SU-DHL-6 (cell line): ENCODE results near the gene NTRK3.

Source experiments
- H2AFZ ChIP-seq: fragments of 200-600 bp; sonication (generic); 2 replicates; pipeline ENCODE4 v1.6.1; 2014; ENCODE audit warnings: low read depth, mild to moderate bottlenecking, moderate library complexity, mixed read lengths, antibody characterized with exemption, low read length; ENCODE audit not compliant: severe bottlenecking
- H3F3A ChIP-seq: fragments of 200-600 bp; shearing (Covaris generic); 2 replicates; pipeline ENCODE4 v1.6.0; 2016; ENCODE audit warnings: antibody characterized with exemption, mild to moderate bottlenecking; ENCODE audit not compliant: insufficient read depth
- H3K27ac ChIP-seq: fragments of 200-600 bp; sonication (generic); 2 replicates; pipeline ENCODE4 v1.5.1; 2016; ENCODE audit warnings: low read depth, mild to moderate bottlenecking, low read length, moderate library complexity, mixed read lengths
- H3K27me3 ChIP-seq: fragments of 200-600 bp; sonication (generic), shearing (Covaris generic); 2 replicates; pipeline ENCODE4 v1.6.0; 2014; ENCODE audit warnings: mild to moderate bottlenecking, low read length
- H3K36me3 ChIP-seq: fragments of 200-600 bp; sonication (generic); 2 replicates; pipeline ENCODE4 v1.6.1; 2014; ENCODE audit warnings: mild to moderate bottlenecking, low read length, mixed read lengths
- H3K4me2 ChIP-seq: fragments of 300-600, 200-600 bp; shearing (Covaris generic), sonication (generic); 2 replicates; pipeline ENCODE4 v1.6.0; 2014; ENCODE audit warnings: low read length, low read depth, mild to moderate bottlenecking; ENCODE audit not compliant: poor library complexity, severe bottlenecking
- H3K4me3 ChIP-seq: fragments of 200-600 bp; sonication (generic); 2 replicates; pipeline ENCODE4 v1.5.1; 2014; ENCODE audit warnings: antibody characterized with exemption, low read length, mild to moderate bottlenecking, mixed read lengths; ENCODE audit not compliant: insufficient read depth, poor library complexity, severe bottlenecking
- H3K79me2 ChIP-seq: fragments of 200-600 bp; sonication (generic); 2 replicates; pipeline ENCODE4 v1.6.1; 2014; ENCODE audit warnings: mild to moderate bottlenecking, low read length, moderate library complexity; ENCODE audit not compliant: insufficient read depth
- H3K9ac ChIP-seq: fragments of 200-600 bp; sonication (generic); 2 replicates; pipeline ENCODE4 v1.7.0; 2014; ENCODE audit warnings: mild to moderate bottlenecking, low read length
- H3K9me2 ChIP-seq: fragments of 200-600 bp; sonication (generic); replicated peaks from 2 replicates; pipeline ENCODE4 v1.6.1; 2014; ENCODE audit warnings: low read length; ENCODE audit not compliant: insufficient read depth
- H3K9me3 ChIP-seq: fragments of 200-600 bp; sonication (generic); 2 replicates; pipeline ENCODE4 v1.6.1; 2014; ENCODE audit warnings: low read length, mixed read lengths; ENCODE audit not compliant: insufficient read depth
- H4K20me1 ChIP-seq: fragments of 200-600 bp; sonication (generic); 2 replicates; pipeline ENCODE4 v1.6.1; 2014; ENCODE audit warnings: low read depth, mild to moderate bottlenecking, antibody characterized with exemption, low read length, moderate library complexity, mixed read lengths
- EZH2phosphoT487 ChIP-seq: fragments of 200-600 bp; sonication (generic), shearing (Covaris generic); conservative IDR thresholded peaks from 2 replicates; pipeline ENCODE4 v1.6.1; 2018; ENCODE audit warnings: mild to moderate bottlenecking, antibody characterized with exemption, low read length, moderate library complexity, mixed read lengths
- TF ChIP-seq, protein P1 (sequence below): fragments of 200-600 bp; sonication (generic); IDR thresholded peaks from one replicate; pipeline ENCODE4 v1.5.1; 2017; ENCODE audit warnings: antibody characterized with exemption, mild to moderate bottlenecking, low read length, moderate library complexity; ENCODE audit not compliant: insufficient read depth, poor library complexity, severe bottlenecking

The NTRK3 gene

DNA sequence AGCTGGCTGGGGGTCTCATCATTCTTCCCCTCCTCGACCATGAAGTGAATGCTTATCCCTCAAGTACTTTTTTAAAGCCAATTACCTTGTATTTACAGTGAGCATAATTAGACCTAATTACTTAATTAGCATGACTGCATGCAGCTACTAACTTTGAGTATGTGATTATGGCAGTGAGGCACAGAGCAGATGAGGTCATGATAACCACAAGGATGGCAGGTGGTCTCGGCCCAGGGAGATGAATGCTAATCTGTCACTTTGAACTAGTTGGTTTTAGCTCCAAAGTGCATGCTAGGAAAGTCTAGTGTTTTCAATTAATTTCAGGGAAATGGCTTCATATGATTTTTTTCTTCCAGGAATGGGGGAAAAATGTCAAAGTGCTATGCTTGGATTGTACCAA lies 233.8 kb downstream of the NTRK3 start:
- Histone ChIP-seq H3K36me3 (no peaks in the 10 kb centered on the region), H4K20me1 (no peaks in the 10 kb centered on the region), H3F3A (no peaks in the 10 kb centered on the region), H3K79me2 (no peaks in the 10 kb centered on the region), H3K4me2 (no peak overlapping the region), H3K9ac (no peak overlapping the region), H3K9me3 (no peaks in the 10 kb centered on the region), H3K27me3 (no peaks in the 10 kb centered on the region), H3K9me2 (no peaks in the 10 kb centered on the region), H2AFZ (no peak overlapping the region), H3K27ac (no peak overlapping the region), H3K4me3 (no peak overlapping the region)
- TF ChIP-seq, protein P1, sequence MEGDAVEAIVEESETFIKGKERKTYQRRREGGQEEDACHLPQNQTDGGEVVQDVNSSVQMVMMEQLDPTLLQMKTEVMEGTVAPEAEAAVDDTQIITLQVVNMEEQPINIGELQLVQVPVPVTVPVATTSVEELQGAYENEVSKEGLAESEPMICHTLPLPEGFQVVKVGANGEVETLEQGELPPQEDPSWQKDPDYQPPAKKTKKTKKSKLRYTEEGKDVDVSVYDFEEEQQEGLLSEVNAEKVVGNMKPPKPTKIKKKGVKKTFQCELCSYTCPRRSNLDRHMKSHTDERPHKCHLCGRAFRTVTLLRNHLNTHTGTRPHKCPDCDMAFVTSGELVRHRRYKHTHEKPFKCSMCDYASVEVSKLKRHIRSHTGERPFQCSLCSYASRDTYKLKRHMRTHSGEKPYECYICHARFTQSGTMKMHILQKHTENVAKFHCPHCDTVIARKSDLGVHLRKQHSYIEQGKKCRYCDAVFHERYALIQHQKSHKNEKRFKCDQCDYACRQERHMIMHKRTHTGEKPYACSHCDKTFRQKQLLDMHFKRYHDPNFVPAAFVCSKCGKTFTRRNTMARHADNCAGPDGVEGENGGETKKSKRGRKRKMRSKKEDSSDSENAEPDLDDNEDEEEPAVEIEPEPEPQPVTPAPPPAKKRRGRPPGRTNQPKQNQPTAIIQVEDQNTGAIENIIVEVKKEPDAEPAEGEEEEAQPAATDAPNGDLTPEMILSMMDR = no peak
- TF ChIP-seq EZH2phosphoT487 = no peak

DNA sequence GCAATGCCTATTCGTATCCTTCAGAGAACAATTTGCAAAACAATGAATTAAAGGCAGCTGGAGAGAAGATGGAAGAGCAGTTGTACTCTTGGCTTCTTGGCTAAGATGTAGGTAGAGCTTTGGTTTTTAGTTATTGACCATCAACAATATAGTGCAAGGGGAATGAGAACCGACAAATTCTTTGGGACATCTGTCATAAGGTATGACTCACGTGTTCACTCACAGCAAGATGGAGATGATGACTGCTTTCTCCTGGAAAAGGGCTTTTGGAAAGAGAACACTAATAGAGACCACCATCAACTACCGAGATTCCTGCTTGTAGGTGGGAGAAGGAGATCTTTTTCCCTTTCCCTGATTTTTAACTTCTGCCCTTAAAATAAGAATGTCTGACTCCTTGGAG lies 234.9 kb downstream of the NTRK3 start:
- TF ChIP-seq, protein P1 = no peak
- no peak for TF ChIP-seq EZH2phosphoT487
- H3K4me2 ChIP-seq = no peak overlapping the region
- no peak overlapping the region for H3K9ac ChIP-seq
- no peak overlapping the region for H2AFZ ChIP-seq
- no peaks in the 10 kb centered on the region for H3K79me2 ChIP-seq
- no peaks in the 10 kb centered on the region for H3F3A ChIP-seq
- H3K27me3 ChIP-seq = no peaks in the 10 kb centered on the region
- no peaks in the 10 kb centered on the region for H3K36me3 ChIP-seq
- no peak overlapping the region for H3K4me3 ChIP-seq
- H4K20me1 ChIP-seq = no peaks in the 10 kb centered on the region
- no peak overlapping the region for H3K27ac ChIP-seq
- H3K9me2 ChIP-seq = no peaks in the 10 kb centered on the region
- H3K9me3 ChIP-seq = no peaks in the 10 kb centered on the region

DNA sequence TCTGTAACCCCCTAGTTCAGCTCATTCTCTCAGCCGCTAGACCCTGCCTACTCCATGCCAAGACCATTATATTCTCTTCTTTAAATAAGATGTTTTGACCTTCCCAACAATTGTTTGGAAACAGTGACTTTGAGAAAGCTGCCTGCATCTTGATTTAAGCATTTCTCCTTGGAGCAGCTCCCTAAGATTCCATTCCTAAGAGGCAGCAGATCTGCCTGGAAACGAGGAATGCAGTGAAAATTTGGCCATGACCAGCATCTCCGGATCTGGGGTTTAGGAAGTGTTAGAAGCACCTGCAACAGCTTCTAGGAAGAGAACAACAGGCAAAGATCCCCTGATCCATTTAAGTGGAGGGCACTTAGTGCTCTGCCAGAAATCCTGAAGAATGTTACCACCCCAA lies 235.7 kb downstream of the NTRK3 start:
- H3K27ac ChIP-seq = no peak overlapping the region
- H3K36me3 ChIP-seq = no peaks in the 10 kb centered on the region
- no peaks in the 10 kb centered on the region for H3K27me3 ChIP-seq
- no peaks in the 10 kb centered on the region for H3K79me2 ChIP-seq
- no peaks in the 10 kb centered on the region for H3K9me2 ChIP-seq
- no peaks in the 10 kb centered on the region for H3K9me3 ChIP-seq
- no peak overlapping the region for H3K4me2 ChIP-seq
- no peak overlapping the region for H3K9ac ChIP-seq
- H2AFZ ChIP-seq = no peak overlapping the region
- no peak overlapping the region for H3K4me3 ChIP-seq
- TF ChIP-seq EZH2phosphoT487 = no peak
- TF ChIP-seq, protein P1 = no peak
- no peaks in the 10 kb centered on the region for H3F3A ChIP-seq
- H4K20me1 ChIP-seq = no peaks in the 10 kb centered on the region

DNA sequence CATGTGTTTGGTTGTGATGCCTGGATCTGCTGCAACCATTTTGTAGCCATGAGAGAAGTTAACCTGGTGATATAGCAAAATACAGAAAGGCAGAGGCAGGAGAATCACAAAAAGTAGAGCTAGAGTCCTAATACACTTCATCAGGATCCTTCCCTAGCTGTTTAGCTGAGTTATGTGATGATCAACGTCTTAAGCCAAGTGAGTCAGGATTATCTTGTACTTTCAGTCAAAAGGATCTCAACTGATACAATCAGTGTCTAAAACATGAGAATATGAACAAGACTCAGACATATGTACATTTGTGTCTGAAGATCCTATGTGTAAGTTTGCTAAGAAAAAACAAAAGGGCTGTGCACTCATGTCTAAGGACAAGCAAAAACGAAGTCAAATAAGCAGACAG lies 236.9 kb downstream of the NTRK3 start:
- H4K20me1 ChIP-seq = no peaks in the 10 kb centered on the region
- no peaks in the 10 kb centered on the region for H3K79me2 ChIP-seq
- H3K9ac ChIP-seq = no peak overlapping the region
- no peaks in the 10 kb centered on the region for H3K36me3 ChIP-seq
- H3K9me2 ChIP-seq = no peaks in the 10 kb centered on the region
- H3F3A ChIP-seq = no peaks in the 10 kb centered on the region
- no peaks in the 10 kb centered on the region for H3K9me3 ChIP-seq
- H3K27me3 ChIP-seq = no peaks in the 10 kb centered on the region
- H3K4me2 ChIP-seq = no peak overlapping the region
- TF ChIP-seq, protein P1 = no peak
- no peak for TF ChIP-seq EZH2phosphoT487
- H3K4me3 ChIP-seq = no peak overlapping the region
- no peak overlapping the region for H3K27ac ChIP-seq
- no peak overlapping the region for H2AFZ ChIP-seq
